Skin of body (tissue), 2 donors: ENCODE data around the gene RNF149. TPM values are rescaled to one million over a fixed set of nuclear protein-coding genes. Genes with fewer than 3 reads are reported as not detected.

ENCODE experiments used
- DNase-seq: peaks from one replicate; lab custom pipeline; 2025; lab: John Stamatoyannopoulos, UW
- total RNA-seq: library from RNA; depleted of rRNA; stranded (reverse); fragments of >200 nt; gene quantifications from one replicate; pipeline ENCODE4 v1.2.3, GENCODE V29; 2014

Gene RNF149
- total RNA-seq, 1 donor from 2014 or later: 76.5 TPM

DNA sequence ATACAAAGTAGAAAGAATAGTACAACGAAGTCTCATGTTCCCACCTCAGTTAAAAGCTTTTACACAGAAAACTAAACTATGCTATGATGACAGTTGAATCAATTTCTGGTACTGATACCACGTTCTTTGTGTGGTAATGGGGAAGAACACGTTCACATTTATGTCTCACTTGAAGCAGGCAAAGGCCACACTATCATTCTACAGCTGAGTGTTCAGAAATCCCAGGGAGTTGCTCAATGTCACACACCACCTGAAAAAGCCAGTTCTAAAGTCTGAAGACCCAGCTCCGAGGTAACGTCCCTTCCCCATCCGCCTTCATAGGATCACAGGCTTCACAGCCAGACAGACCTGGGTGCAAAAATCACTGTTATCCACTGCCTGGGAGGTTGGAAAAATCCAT is 8.9 kb downstream of the RNF149 start:
- no peak for DNase-seq

GRCh38 chr2:101297383-101297782 is 11.1 kb downstream of the RNF149 start:
- DNase-seq: no peak

- DNase-seq: peak; percentile 41
These were observed 12.1 kb downstream of the RNF149 start for GRCh38 chr2:101296371-101296770.

DNA sequence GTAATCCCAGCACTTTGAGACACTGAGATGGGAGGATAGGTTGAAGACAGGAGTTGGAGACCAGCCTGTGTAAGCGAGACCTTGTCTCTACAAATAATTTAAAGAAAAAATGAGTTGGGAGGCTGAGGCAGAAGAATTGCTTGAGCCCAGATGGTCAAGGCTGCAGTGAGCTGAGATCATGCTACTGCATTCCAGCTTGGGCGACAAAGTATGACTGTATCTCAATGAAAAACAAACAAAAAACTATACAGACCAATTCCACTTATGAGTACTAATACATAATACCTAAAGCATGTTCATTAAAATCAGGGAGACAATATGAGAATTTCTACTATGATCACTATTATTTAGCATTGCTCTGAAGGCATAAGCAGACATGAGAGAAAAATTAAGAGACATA is 12.6 kb downstream of the RNF149 start:
- no peak for DNase-seq

DNA sequence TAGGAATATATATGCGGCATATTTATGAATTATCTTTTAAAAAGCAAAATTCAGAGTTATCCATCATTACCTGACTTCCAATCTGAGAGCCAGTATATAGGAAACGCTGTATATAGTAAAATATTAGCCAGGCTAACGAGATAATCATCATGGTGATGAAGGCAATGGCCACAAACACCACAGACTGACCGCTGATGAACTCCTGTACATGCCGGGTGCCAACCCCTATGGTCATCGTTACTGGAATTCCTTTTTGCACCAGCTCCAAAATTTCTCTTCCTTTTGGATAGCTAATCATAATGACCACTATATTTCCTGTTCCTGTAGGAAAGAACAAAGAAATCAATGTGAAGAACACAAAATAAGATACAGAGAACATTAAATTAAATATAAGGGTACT is 13.6 kb downstream of the RNF149 start:
- DNase-seq: no peak

DNA sequence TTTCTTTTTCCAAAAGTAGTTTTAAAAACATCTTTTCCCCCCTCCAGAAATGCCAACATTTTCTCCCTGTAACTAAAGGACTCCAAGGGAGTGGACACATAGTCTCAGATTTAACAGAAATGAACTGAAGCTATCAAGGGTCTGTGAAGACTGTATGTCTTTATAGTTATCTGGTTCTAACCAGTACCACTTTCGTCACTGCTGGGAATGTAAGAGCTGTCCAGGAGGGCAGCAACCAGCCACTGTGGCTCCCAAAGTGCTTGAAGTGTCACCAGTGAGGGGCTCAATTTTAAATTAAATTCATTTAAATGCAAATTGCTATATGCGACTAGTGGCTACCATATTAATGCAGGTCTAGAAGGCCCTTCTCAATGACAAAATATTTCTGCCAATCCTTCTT is 15.0 kb downstream of the RNF149 start:
- no peak for DNase-seq

DNA sequence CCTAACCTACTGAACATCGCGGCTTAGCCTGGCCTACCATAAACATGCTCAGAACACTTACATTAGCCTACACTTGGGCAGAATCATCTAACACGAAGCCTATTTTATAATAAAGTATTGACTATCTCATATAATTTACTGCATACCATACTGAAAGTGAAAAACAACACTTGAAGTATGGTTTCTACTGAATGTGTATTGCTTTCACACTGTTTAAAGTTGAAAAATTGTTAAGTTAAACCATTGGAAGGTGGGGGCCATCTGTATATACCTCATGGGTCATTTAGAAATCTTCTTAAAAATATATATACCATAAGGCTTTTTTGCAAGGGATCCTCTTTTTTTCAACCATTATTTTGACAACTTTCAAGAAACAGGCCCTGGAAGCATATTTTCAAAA is 16.5 kb downstream of the RNF149 start:
- DNase-seq: no peak

DNA sequence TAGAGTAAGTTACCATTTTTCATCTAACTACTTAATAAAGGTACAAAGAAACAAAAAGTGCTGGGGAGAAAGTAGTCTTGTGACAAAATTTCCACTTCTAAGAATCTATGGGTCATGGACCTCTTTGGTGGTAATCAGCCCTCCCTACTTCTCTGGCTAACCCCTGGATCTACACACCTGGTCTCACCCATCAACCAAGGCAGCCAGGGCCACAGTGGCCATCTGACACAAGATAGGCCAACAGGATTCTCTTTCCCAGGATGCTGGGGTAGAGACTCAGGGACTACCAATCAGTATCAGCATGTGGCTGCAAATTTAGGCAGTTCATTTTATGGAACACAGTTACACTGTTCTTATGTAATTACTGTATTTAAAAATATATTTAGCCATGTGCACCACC is 17.8 kb downstream of the RNF149 start:
- DNase-seq: no peak

DNA sequence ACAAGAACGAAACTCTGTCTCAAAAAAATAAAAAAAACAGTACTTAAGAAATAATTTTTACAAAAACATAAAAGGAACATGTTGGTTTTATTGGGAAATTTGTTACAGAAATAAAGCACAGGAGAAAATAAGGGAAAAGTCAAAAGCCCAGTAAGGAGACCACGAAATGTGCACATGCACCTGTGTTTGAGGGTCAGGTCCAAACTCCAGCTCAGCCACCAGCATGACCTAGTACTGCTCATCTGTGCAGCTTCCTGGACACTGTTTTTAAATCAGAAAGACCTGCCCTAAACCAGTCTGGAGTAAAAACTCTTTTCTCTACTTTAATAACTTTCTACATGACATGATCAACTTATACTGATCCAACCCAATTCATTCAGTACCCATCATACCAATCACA is 21.2 kb downstream of the RNF149 start:
- DNase-seq: no peak

DNA sequence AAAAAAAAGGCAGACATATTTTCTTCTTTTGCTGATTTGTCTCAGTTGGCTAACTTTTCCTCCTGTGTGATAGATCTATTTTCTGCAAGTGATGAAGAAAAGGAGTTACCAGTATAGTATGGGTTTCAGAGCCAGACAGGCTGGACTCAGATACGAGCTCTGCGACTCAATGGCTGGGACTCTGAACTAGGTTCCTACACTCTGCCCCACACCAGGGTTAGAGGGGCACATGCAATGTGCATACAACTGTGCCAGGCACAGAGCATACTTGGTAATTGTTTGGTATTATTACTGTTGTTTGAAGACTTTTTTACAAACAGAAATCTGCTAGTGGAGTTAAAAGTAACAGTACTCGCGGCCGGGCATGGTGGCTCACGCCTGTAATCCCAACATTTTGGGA is 21.8 kb downstream of the RNF149 start:
- DNase-seq: no peak

- DNase-seq: no peak
These were observed 25.5 kb downstream of the RNF149 start for GRCh38 chr2:101282980-101283379.

- no peak for DNase-seq
These were observed 27.0 kb downstream of the RNF149 start for GRCh38 chr2:101281482-101281881.

- DNase-seq: no peak
These were observed 29.6 kb downstream of the RNF149 start for GRCh38 chr2:101278925-101279324.

DNA sequence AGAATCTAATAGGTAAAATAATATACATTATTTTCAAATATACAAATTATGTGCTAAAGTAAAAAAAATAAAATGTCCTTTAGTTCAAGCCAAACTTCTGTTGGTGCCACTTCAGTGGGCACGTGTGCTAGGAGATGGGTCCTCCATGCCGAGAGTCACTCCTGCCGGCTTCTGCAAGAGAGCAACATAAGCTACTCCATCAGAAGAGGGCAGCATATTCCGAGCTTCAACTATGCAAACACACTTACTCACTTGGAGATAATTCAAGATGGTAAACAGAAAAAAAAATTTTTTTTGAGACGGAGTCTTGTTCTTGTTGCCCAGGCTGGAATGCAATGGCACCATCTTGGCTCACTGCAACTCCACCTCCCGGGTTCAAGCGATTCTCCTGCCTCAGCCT is 31.4 kb downstream of the RNF149 start:
- no peak for DNase-seq

- no peak for DNase-seq
These were observed 34.4 kb downstream of the RNF149 start for GRCh38 chr2:101274142-101274541.

GRCh38 chr2:101273056-101273455 is 35.4 kb downstream of the RNF149 start:
- no peak for DNase-seq

DNA sequence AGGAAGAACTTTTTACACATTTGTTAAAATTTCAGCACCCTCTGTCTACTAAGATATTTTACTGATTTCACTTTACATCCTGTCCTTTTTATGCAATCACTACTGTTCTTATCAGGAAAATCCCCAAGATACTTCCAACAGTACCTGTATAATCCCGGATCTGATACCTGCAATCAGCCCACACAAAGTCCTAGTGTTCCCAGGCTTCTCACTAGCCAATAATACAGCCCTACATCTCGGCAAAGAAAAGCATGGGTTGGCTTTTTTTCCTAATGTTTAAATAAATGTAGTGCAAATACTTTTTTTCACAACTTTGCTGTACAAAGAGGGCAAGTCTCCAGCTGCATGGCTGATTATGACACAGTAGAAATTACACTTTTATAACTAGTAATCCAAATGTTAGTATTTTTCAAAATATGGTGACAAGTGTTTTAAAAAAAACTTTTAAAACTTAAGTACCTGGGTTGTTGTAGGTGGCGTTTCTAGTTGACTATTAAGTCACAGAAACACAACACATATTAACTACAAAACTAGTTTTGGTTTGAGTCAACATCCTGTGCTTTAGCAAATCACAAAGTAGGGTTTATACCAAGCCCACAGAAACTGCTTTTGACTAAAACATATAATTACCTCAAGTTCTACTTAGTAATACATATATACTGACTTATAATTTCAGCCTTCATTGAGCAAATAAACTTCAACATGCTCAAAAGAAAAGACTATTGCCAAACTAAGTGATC is 36.3 kb downstream of the RNF149 start:
- no peak for DNase-seq

GRCh38 chr2:101270700-101271259 is 37.7 kb downstream of the RNF149 start:
- DNase-seq: no peak

GRCh38 chr2:101267671-101268656 is 40.5 kb downstream of the RNF149 start:
- no peak for DNase-seq

- no peak for DNase-seq
These were observed 42.5 kb downstream of the RNF149 start for GRCh38 chr2:101265893-101266499.

DNA sequence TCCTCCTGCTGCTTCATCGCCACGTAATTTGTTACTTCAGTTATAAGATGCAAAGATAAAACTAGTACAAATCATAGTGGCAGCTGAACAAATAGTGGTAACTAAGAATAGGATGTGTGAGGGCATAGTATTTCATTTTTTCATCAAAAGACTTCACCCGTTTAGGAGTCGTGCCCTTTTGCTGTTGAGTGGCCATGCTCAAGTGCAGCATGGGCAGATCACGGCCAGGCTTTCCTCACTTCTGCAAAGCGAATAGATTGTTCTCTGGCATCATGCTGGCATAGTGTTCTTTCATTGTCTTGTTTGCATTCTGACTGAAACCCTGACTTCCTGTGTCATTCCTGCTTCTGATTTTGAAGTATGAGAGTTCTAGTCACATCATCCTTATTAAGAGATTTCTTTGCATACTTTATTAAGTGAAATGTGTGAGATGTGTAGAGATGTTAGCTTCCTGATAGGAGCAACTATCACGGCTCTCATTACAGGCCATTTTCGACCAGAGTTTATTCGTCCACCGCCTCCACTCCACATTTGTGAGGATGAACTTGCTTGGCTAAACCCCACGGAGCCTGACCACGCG is 44.1 kb downstream of the RNF149 start:
- no peak for DNase-seq
